SK-N-SH treated with all-trans-retinoic acid at 6 μM for 48 hours (cell line): ENCODE data around the gene RUNDC1.

ENCODE experiments used
- ARNTL ChIP-seq: fragments of 450-650 bp; formaldehyde crosslinking; IDR thresholded peaks from 2 replicates; pipeline ENCODE4 v1.5.0; 2020; ENCODE audit warnings: low read depth, mild to moderate bottlenecking, moderate library complexity, borderline replicate concordance
- BACH2 ChIP-seq: fragments of 250-450 bp; sonication (Bioruptor Pico); IDR thresholded peaks from 2 replicates; pipeline ENCODE4 v1.9.0; 2021; ENCODE audit warnings: mild to moderate bottlenecking, borderline replicate concordance
- ESRRG ChIP-seq: fragments of 250-450 bp; sonication (Bioruptor Pico); IDR thresholded peaks from 2 replicates; pipeline ENCODE4 v1.6.1; 2021; ENCODE audit warnings: mild to moderate bottlenecking
- RARB ChIP-seq: fragments of 250-450 bp; sonication (Bioruptor Pico); IDR thresholded peaks from 2 replicates; pipeline ENCODE4 v1.8.0; 2021; ENCODE audit warnings: mild to moderate bottlenecking, moderate library complexity
- TCF4 ChIP-seq: fragments of 250-450 bp; sonication (Bioruptor Pico); IDR thresholded peaks from 2 replicates; pipeline ENCODE4 v1.8.0; 2021; ENCODE audit warnings: mild to moderate bottlenecking, moderate library complexity, borderline replicate concordance
- ZFP30 ChIP-seq: fragments of 450-650 bp; formaldehyde crosslinking; IDR thresholded peaks from 2 replicates; pipeline ENCODE4 v1.5.0; 2022; ENCODE audit warnings: mild to moderate bottlenecking, moderate library complexity
- ZNF565 ChIP-seq: fragments of 450-650 bp; formaldehyde crosslinking; conservative IDR thresholded peaks from 2 replicates; pipeline ENCODE4 v1.5.0; 2020; ENCODE audit warnings: low read depth, mild to moderate bottlenecking, moderate library complexity
- ZNF8 ChIP-seq: fragments of 450-650 bp; formaldehyde crosslinking; IDR thresholded peaks from 2 replicates; pipeline ENCODE4 v1.5.0; 2020; ENCODE audit warnings: mild to moderate bottlenecking, moderate library complexity
- TF ChIP-seq, protein P1 (sequence below): fragments of 250-450 bp; sonication (Bioruptor Pico); IDR thresholded peaks from 2 replicates; pipeline ENCODE4 v1.8.0; 2020; ENCODE audit warnings: mild to moderate bottlenecking, moderate library complexity, borderline replicate concordance
- TF ChIP-seq, protein P2 (sequence below): fragments of 250-450 bp; sonication (Bioruptor Pico); IDR thresholded peaks from 2 replicates; pipeline ENCODE4 v1.5.1; 2020; ENCODE audit warnings: low read depth, mild to moderate bottlenecking, moderate library complexity

DNA sequence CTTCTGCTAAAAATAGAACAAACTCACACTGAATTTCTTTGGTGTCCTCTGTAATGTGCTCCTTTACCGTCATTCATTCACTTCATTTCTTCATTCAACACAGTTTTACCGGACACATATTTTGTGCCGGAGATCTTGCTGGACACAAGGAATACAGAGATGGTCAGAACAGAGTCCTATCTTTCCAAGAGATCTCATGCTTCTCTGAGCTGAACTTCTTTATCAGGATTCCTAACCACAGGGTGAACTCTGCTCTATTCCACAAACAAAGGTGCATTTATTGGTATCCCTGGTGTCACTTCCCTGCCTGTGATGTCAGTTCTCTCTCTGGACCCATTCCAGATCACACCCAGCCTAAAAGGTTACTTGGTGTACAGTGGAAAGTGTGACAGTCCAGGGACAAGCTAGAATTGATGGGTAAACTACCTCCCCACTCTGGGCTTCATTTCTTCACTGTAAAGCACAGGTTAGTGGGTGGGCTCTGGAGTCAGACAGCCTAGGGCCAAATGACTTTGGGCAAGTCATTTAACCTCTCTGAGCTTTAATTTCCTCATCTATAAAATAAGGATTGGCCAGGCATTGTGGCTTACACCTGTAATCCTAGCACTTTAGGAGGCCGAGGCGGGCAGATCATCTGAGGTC lies 30.4 kb downstream of the RUNDC1 start:
- TF ChIP-seq RARB (no peak), ZNF8 (no peak), TCF4 (CRISPR knock-in tag) (no peak), ARNTL (CRISPR knock-in tag) (no peak), ESRRG (CRISPR knock-in tag) (no peak), ZNF565 (CRISPR knock-in tag) (no peak), ZFP30 (no peak), BACH2 (no peak)
- TF ChIP-seq, protein P1, sequence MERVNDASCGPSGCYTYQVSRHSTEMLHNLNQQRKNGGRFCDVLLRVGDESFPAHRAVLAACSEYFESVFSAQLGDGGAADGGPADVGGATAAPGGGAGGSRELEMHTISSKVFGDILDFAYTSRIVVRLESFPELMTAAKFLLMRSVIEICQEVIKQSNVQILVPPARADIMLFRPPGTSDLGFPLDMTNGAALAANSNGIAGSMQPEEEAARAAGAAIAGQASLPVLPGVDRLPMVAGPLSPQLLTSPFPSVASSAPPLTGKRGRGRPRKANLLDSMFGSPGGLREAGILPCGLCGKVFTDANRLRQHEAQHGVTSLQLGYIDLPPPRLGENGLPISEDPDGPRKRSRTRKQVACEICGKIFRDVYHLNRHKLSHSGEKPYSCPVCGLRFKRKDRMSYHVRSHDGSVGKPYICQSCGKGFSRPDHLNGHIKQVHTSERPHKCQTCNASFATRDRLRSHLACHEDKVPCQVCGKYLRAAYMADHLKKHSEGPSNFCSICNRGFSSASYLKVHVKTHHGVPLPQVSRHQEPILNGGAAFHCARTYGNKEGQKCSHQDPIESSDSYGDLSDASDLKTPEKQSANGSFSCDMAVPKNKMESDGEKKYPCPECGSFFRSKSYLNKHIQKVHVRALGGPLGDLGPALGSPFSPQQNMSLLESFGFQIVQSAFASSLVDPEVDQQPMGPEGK (CRISPR knock-in tag), result no peak
- TF ChIP-seq, protein P2, sequence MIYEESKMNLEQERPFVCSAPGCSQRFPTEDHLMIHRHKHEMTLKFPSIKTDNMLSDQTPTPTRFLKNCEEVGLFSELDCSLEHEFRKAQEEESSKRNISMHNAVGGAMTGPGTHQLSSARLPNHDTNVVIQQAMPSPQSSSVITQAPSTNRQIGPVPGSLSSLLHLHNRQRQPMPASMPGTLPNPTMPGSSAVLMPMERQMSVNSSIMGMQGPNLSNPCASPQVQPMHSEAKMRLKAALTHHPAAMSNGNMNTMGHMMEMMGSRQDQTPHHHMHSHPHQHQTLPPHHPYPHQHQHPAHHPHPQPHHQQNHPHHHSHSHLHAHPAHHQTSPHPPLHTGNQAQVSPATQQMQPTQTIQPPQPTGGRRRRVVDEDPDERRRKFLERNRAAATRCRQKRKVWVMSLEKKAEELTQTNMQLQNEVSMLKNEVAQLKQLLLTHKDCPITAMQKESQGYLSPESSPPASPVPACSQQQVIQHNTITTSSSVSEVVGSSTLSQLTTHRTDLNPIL, result no peak
